H54 (cell line): Measurements from ENCODE around the gene ARHGAP44.

Experiments
- DNase-seq: peaks from one replicate; pipeline ENCODE4 v3.0.0; 2011; ENCODE audit warnings: low spot score, mixed read lengths; ENCODE audit not compliant: insufficient read length
- FAIRE-seq: peaks from 3 replicates; lab custom pipeline; 2011; peaks lifted over from hg19 to GRCh38; lab: Jason Lieb, UNC
- POLR2A ChIP-seq: IDR thresholded peaks from 2 replicates; pipeline ENCODE4 v1.6.1; 2011; ENCODE audit warnings: low read depth, mild to moderate bottlenecking, low read length

Gene ARHGAP44

DNA sequence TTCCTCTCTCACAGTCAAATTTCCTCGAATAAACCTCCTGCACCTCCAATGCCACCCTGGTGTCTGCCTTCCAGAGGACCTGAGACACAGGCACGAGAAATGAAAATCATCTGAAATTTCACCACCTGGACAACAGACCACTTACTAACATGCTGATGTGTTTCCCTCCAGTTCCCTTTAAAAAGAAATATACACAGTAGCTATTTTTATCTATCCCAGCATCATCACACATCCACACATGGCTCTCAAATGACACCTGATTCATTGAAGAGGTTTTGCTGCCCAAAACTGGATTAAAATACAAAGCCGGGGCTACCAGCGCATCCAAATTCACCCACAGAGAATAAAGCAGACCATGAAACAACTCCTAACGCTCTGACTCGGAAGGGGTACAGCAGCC lies 214.6 kb downstream of the ARHGAP44 start:
- TF ChIP-seq POLR2A = no peak
- DNase-seq (no peak), FAIRE-seq (no peak)

DNA sequence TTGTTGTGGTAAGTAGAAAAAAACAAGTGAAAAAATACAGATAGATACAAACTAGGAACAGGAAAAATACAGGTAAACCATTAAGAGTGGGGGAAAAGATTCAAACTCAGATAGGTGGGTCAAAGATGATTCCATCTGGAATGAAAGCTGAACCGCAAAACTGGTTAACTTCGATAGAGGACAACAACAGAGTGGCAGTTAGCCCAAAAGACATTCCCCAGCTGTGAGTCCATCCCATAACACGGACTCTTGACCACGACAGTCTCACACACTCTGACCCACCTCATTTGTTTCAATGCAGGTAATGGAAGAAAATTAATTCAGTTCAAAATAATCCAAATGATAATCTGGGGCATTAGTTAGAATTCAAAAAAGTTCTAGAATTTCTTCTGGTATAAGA lies 215.0 kb downstream of the ARHGAP44 start:
- TF ChIP-seq POLR2A = no peak
- no peak for FAIRE-seq
- no peak for DNase-seq

DNA sequence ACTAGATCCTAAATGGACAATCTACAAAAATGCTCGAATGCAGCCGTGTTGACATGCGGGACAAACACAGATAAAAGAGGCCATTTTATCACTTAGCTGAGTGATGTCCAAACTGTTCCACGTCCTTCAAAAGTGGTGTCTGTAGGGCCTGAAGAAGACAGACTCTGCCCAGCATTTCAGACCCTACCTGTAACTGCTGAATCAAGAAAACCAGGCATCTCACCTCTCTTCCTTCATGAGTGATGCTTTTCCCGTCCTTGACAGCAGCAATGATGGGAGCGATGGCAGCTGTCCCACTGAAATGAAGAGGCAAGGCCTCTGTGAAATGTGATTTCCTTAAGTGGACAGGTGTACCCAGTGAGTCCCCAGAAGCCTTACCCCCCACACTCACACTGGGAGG lies 216.2 kb downstream of the ARHGAP44 start:
- FAIRE-seq = no peak

DNA sequence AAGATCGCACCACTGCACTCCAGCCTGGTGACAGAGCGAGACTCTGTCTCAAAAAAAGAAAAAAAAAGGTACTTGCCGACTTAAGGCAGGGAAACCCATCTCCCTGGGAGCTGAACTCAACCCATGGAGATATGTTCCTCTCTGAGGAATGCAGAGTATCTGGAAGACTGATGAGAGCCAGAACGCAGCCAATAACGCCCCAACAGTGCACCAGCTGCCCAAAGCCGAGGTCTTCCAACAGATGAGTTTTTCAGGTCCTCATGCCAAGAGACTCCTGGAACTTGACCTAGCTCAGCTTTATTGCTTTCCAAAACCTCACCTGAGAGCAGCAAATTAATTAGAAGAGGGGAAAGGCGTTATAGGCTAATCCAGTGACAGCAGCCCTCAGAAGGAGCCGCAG lies 219.2 kb downstream of the ARHGAP44 start:
- DNase-seq (no peak), FAIRE-seq (no peak)
- TF ChIP-seq POLR2A = no peak

More for the DNA sequence above, 216.2 kb downstream of the ARHGAP44 start:
- DNase-seq = no peak
- no peak for TF ChIP-seq POLR2A

DNA sequence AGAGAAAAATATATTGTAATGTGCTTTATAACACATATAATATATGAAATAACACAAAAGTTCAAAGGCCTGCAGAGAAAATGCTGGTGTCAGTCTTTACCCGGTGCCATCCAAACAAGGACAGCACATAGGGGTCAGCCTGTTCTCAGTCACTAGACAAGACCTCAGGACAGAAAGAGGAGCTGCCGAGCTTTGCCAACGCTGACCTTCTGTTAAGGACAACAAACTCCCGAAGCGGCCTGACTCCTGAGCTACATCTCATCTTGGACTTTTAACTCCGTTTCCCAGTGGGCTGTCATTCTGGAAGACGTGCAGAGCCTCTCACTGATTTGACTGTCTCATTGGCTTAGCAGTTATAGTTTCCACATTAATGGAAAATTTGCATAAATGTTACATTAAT lies 221.7 kb downstream of the ARHGAP44 start:
- no peak for TF ChIP-seq POLR2A
- FAIRE-seq (no peak), DNase-seq (no peak)

DNA sequence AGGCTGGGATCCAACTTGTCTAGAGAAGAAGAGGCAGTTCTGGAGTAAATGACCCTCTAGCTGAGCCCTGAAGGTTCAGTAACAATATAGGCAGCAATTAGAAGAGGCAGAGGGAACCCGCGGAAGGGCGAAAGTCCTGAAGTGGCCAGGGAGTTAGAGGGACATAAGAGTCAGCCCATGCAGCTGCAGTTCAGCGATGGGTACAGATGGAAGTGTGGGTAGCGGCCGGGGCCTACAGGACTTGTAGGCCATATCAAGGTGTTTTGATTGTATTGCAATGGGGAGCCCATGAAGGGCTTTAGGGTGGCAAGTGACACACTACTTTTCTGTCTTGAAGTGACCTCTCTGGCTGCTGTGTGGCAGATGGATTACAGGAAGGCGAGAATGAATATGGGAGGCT lies 225.5 kb downstream of the ARHGAP44 start:
- DNase-seq (no peak), FAIRE-seq (no peak)
- TF ChIP-seq POLR2A = no peak

DNA sequence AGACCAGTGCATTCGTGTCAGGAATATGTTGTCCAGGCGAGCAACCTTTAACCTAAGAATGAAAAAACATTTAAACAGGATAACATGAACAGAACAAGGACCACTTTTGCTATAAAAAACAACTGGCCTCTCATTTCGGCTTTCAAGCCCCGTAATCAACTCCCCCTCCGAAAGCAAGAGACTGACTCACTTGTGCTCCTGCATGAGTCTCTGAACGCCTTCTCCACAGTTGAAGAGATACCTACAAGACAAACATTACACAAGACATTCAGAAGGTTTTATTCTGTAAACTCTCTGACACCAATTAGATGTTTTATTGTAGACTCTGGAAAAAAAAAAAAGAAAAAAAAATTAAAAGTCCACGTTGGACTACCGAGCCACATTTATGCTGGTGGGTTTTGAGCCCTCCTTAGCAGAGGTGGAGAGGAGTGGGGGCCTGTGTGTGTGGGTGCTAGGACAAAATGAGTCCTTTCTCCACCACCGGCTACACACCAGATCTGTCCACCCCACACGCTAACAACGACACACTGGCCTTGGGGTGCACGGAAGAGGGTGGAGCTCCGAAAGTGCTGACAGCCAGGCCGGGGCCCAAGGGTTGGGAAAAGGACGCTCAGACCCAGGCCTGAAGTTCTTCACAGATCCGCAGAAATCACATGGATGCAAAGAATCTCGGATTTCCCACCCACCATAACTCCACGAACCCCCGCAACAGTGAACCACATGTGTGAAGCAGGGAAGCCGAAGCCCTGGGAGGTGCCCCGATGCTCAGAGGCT lies 227.8 kb downstream of the ARHGAP44 start:
- DNase-seq (peak; percentile 26), FAIRE-seq (no peak)
- no peak for TF ChIP-seq POLR2A

DNA sequence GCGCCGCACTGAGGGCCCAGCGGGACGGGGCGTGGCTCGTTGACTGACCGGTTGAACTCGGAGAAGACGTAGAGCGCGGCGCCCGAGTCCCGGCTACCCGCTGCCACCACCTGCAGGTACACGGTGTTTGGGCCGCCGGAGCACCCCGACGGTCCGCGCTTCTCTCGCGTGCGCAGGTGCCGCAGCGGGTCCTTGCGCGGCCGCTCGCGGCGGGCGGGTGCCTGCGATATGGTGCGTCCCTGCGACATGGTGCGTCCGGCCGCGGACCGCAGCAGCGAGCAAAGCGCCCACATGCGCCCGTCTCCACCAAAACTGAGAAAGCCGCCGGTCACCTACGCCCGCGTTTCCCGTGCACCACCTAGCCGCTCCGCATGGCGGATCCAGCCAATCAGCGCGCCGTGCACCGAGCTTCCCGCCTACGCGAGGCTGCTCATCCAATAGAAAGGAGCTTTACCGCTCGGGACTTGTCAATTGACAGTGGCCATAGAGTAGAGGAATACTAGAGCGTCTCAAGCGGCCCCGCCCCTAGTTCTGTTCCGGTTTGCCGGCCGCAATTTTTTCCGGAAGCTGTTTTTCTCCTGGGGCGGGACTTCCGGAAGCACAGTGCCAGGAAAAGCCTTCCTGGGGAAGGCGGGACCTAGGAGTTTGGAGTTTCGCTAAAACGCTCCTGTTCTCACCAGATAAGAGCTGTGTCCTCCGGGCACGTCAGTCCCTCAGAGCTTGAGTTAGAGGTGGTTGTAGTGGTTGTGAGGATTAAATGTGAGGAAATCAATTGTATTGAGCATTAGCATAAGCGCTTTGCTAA lies 228.6 kb downstream of the ARHGAP44 start, which contains the start of gene ELAC2:
TSS of gene ELAC2 (minus strand) at position 373 of the 805 bp plus-strand sequence. CDS start at position 293, 80 bp downstream.
- FAIRE-seq = peak; percentile 53
- peak; percentile 86 for DNase-seq
- TF ChIP-seq POLR2A = peak; percentile 70

DNA sequence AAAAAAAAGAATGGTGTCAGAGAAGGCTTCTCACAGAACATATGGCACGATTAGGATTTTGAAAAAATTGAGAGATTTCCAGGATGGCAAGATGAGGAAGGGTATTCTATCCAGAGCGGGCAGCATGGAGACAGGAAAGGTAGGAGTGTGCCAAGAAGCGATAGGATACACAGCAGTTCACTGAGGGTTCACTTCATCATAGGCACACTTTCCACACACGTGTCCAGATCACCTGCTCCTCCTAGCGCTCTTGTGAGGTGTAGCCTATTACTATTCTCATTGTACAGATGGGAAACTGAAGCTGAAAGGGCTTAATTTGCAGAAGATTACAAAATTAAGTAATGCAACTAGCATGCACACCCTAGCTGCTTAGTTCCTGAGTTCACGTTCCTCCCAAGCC lies 234.7 kb downstream of the ARHGAP44 start:
- FAIRE-seq = no peak
- no peak for TF ChIP-seq POLR2A
- no peak for DNase-seq

DNA sequence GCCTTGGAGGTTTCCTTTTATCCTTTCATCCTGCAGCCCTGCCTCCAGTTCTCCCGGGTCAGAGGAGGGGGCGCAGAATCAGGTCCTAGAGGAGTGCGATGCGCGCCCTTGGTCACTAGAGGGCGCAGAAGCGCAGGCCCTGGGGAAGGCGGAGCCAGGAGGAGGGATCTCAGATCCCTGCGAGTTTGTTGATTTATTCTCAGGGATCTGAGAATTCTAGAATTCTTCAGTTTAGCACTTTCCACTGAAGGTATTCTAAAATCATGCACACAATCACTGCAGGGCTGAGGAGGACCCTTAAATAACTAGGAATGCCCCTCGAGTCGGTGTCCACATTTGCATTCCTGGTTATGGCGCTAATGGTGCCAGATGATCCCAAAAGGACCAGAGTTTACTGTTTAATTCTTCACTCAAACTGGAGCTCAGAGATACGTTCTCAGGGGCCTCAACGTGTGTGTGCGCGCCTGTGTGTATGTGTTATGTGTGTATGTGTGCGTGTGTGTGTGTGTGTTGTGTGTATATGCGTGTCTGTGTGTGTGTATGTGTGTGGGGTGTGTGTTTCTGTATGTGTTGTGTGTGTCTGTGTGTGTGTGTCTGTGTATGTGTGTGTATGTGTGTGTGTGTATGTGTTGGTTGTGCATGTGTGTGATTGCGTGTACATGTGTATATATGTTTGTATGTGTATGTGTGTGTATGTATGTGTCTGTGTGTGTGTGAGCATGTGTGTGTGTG lies 235.4 kb downstream of the ARHGAP44 start:
- FAIRE-seq (no peak), DNase-seq (peak; percentile 59)
- no peak for TF ChIP-seq POLR2A

DNA sequence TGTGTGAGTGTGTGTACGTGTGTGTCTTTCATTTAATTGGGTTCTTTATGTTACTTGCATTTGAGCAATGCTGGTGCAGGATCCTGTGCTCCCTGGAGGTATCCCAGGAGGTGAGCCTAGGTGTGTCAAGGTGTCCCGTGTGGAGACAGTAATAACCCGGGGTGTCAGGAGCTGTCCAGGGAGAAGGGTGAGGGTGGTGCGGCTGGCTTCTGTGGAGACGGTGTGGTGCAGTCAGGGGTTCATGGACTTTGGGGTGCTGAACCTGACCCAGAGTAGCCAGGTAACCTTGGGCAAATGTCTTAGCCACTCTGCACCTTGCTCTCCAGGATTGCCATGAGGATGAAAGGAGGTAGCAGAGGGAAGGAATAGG lies 235.9 kb downstream of the ARHGAP44 start:
- FAIRE-seq (no peak), DNase-seq (no peak)
- TF ChIP-seq POLR2A = no peak

DNA sequence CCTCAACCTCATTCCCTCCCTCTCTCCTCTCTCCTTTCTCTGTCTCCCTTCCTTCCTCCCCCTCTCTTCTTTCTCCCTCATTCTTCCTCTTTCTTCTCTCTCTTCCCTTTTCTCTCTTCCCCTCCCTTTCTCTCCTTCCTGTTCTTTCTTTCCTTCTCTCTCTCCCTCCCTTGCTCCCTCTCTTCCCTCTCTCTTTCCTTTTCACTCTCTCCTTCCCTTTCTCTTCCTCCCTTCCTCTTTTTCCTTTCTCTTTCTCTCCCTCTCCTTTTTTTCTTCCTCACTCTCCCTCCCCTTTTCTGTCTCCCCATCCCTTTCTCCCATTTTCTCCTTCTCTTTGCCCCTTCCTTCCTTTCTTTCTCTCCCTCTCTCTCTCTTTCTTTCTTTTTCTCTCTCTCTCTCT lies 236.4 kb downstream of the ARHGAP44 start:
- DNase-seq (no peak), FAIRE-seq (no peak)
- TF ChIP-seq POLR2A = no peak

DNA sequence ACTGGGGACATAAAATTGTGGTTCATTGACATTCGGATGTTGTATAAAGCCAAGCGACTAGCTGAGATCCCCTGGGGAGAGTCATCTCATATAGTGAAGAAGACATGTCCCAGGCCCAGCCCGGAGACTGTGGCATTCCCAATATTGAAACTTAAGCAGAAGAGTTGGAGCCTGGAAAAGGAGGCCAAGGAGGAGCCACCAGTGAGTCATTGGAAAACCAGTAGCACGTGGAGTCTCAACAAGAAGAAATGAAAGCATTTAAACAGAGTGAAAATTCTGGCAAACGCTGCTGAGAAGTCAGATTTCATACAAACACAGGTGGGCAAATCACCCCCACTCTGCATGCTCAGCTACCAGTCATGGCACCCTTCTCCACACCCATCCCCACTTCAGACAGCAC lies 237.9 kb downstream of the ARHGAP44 start:
- TF ChIP-seq POLR2A = no peak
- no peak for FAIRE-seq
- no peak for DNase-seq

DNA sequence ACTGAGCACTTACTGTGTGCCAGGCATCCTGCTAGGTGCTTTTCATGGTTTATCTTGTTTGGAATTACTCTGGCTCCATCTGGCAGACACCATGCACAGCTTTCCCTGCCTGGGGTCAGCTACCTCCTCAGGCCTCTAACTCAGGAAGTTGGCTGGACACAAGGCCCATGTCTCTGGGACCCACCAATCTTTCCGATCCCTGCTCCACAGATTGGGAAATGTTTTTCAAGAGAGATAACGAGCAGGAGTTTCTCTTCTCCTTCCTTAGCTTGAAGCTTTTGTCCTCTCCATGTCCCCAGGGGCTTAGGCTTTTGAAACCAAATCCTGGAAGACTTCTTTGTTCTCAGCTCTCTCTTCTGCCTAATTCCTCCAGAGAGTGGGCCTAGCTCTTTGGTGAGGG lies 240.0 kb downstream of the ARHGAP44 start:
- FAIRE-seq = no peak
- TF ChIP-seq POLR2A = no peak
- DNase-seq = no peak
